ENCODE data around the gene POLH. TPM values are rescaled to one million over a fixed set of nuclear protein-coding genes. Genes with fewer than 3 reads are reported as not detected.
"Not testable (repeated sequence)": the region's sequence is repeated elsewhere in the genome, so short reads cannot be mapped to it uniquely, and the experiment has no call there.

POLH gene
- total RNA-seq, 1 experiment from 2014 or later: 27.3 TPM

DNA sequence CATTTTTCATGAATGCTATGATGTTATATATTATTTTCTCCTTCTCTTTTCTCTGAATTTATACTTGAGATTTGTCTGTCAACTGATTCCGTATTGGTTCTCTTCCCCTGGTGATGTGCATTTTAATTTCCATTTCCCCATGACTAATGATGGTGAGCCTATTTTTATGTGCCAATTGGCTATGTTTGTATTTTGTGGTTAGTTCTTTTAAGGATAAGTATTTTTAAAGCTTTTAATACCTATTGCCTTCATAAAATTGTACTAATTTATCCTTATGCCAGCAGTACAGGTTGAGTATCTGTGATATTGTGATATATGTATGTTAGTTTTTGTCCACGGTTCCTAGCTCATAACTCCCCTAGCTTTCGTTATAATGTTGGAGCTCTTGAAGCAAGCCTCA, 2.8 kb downstream of the POLH start:
- H3K4me1 ChIP-seq (replicated peaks): 0 out of 2 replicates have a peak, but pooled peaks cover 3% of the 10 kb centered on the region
- DNase-seq (ENCODE audit: low read depth in 1 of 2, low spot score in 2 of 2): no peak
- H3K27ac ChIP-seq: no peak overlapping the region
- no peaks in the 10 kb centered on the region for H3K27me3 ChIP-seq (replicated peaks)
- H3K4me3 ChIP-seq: no peak overlapping the region
- no peaks in the 10 kb centered on the region for H3K9me3 ChIP-seq (replicated peaks)
- H3K36me3 ChIP-seq: peaks cover 29% of the 10 kb centered on the region

DNA sequence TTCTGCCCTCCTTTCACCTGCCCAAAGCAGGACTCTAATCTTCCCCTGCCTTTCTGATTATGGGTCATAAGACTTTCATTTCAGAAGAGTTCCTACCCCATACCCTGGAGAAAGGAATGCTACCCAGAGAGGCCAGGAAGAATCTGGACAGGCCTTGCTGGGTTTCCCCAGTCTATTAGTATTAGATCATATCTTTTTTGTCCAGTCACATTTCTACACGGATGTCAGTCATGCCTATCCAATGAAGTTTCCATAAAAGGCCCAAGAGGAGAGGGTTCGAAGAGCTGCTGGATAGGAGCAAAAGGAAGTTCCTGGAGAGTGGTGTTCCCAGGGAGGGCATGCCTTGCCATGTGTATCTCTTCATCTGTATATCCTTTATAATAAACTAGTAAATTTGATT, 3.2 kb downstream of the POLH start:
- H3K27ac ChIP-seq: no peak overlapping the region
- 0 out of 2 replicates have a peak, but pooled peaks cover 3% of the 10 kb centered on the region for H3K4me1 ChIP-seq (replicated peaks)
- H3K9me3 ChIP-seq (replicated peaks): no peaks in the 10 kb centered on the region
- no peak for DNase-seq (ENCODE audit: low read depth in 1 of 2, low spot score in 2 of 2)
- H3K36me3 ChIP-seq: peaks cover 33% of the 10 kb centered on the region
- no peak overlapping the region for H3K4me3 ChIP-seq
- H3K27me3 ChIP-seq (replicated peaks): no peaks in the 10 kb centered on the region

DNA sequence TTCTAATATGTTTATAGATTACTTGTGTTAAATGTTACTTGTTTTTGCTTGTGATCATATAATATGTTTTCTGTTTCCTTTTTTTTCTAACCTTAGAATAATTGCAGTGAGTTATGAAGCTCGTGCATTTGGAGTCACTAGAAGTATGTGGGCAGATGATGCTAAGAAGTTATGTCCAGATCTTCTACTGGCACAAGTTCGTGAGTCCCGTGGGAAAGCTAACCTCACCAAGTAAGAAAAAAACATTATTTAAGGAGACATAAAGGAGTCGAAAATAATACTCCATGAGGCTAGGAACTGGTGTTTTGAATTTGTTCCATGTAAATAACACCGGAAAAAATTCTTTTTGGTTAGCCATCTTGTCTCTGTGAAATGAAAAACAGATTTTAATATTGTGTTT, 6.9 kb downstream of the POLH start:
- DNase-seq (ENCODE audit: low read depth in 1 of 2, low spot score in 2 of 2): no peak
- H3K4me3 ChIP-seq: no peak overlapping the region
- H3K27ac ChIP-seq: no peak overlapping the region
- peaks cover 68% of the 10 kb centered on the region for H3K36me3 ChIP-seq
- no peaks in the 10 kb centered on the region for H3K27me3 ChIP-seq (replicated peaks)
- H3K4me1 ChIP-seq (replicated peaks): 0 out of 2 replicates have a peak, but pooled peaks cover 3% of the 10 kb centered on the region
- no peaks in the 10 kb centered on the region for H3K9me3 ChIP-seq (replicated peaks)

DNA sequence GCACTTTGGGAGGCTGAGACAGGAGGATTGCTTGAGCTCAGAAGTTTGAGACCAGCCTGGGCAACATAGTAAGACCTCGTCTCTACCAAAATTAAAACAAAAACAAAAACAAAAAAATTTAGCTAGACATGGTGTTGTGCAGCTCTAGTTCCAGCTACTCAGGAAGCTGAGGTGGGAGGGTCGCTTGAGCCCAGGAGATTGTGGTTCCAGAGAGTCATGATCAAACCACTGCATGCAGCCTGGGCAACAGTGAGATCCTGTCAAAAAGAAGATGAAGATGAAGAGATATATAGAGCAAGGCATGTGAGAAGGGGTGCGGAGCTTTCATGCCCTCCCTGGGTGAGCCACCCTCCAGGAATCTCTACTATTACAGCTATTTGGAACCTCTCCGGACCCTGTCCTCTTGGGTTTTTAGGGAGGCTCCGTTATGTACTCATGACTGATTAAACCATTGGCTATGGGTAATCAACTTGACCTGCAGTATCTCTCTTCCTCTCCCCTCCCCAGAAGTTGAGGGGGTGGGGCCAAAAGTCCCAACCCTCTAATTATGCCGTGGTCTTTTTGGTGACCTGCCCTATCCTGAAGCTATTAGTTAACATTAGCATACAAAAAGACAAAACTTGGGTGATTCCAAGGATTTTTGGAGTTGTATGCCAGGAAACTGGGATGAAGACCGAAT, 9.0 kb downstream of the POLH start:
- Histone ChIP-seq H3K4me1 (replicated peaks) (no peaks in the 10 kb centered on the region), H3K36me3 (peaks cover 75% of the 10 kb centered on the region), H3K9me3 (replicated peaks) (no peaks in the 10 kb centered on the region), H3K4me3 (no peak overlapping the region), H3K27ac (no peak overlapping the region), H3K27me3 (replicated peaks) (no peaks in the 10 kb centered on the region)
- DNase-seq (ENCODE audit: low read depth in 1 of 2, low spot score in 2 of 2): no peak

DNA sequence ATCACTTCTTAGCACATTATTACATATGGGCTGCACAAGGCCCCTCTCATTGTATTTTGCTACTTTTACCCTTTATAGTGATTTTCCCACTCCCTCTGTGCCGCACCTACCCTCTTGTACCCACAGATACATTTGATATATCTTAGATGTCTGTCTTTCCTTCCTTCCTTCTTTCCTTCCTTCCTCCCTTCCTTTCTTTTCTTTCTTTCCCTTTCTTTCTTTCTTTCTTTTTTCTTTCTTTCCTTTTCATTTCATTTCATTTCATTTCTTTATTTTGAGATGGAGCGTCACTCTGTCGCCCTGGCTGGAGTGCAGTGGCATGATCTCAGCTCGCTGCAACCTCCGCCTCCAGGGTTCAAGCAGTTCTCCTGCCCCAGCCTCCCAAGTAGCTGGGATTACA, 12.2 kb downstream of the POLH start:
- Histone ChIP-seq H3K4me1 (replicated peaks) (no peaks in the 10 kb centered on the region), H3K4me3 (no peak overlapping the region), H3K27me3 (replicated peaks) (no peaks in the 10 kb centered on the region), H3K9me3 (replicated peaks) (no peaks in the 10 kb centered on the region), H3K27ac (no peak overlapping the region), H3K36me3 (peaks cover 87% of the 10 kb centered on the region)
- no peak for DNase-seq (ENCODE audit: low read depth in 1 of 2, low spot score in 2 of 2)

DNA sequence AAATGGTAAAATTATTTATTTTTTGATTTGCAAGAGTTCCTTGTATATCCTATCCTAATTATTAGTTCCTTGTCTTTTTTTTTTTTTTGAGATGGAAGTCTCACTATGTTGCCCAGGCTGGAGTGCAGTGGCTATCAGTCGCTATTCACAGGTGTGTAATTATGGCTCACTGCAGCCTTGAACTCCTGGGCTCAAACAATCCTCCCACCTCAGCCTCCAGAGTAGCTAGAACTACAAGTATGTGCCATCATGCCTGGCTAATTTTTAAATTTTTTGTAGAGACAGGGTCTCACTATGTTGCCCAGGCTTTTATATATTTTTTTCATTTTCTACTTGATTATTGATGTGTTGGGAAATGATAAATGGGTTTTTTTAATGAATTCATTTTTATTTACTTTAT, 13.6 kb downstream of the POLH start:
- not testable (repeated sequence) for H3K27me3 ChIP-seq (replicated peaks); DNase-seq (ENCODE audit: low read depth in 1 of 2, low spot score in 2 of 2); H3K4me3 ChIP-seq; H3K27ac ChIP-seq; H3K4me1 ChIP-seq (replicated peaks); H3K9me3 ChIP-seq (replicated peaks)
- peaks cover 77% of the 10 kb centered on the region for H3K36me3 ChIP-seq

DNA sequence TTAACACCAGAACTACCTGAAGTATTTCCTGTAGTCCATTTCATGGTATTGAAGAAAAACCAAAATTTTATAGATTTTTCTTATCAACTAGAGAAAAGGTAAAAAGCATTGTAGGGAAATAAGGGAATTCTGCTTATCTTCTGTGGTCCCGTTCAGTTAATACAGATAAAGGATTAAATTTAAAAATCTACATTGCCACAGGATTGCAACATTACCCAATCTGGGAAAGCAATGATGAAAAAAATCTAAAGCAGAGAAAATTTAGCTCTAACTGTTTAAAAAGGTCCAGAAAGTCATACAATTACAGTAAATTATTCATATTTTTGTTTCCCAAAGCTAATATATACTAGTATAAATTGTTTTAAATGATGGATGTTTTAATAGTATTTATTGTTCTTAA, 18.0 kb downstream of the POLH start:
- Histone ChIP-seq H3K9me3 (replicated peaks) (no peaks in the 10 kb centered on the region), H3K4me1 (replicated peaks) (no peaks in the 10 kb centered on the region), H3K4me3 (no peak overlapping the region), H3K27ac (no peak overlapping the region), H3K36me3 (peaks cover 68% of the 10 kb centered on the region), H3K27me3 (replicated peaks) (no peaks in the 10 kb centered on the region)
- no peak for DNase-seq (ENCODE audit: low read depth in 1 of 2, low spot score in 2 of 2)

DNA sequence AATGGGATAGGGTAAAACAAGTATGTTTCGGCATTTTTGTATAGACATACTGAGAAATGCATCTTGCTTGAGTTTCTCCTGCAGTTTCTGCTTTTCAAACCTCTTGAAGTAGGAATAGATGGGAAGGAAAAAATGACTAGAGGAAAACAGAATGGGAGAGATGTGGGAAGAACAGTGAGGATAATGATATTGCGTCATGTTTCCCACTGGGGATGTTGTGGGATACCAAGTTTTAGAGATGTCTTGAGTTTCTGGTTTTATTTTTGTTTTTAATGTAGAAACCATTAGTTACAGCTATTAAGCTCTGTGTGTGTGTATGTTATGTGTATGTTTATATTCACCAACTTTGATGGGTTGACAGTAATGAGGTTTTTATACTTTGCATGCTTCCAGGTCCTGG, 24.6 kb downstream of the POLH start:
- no peak overlapping the region for H3K27ac ChIP-seq
- DNase-seq (ENCODE audit: low read depth in 1 of 2, low spot score in 2 of 2): no peak
- peaks cover 81% of the 10 kb centered on the region for H3K36me3 ChIP-seq

DNA sequence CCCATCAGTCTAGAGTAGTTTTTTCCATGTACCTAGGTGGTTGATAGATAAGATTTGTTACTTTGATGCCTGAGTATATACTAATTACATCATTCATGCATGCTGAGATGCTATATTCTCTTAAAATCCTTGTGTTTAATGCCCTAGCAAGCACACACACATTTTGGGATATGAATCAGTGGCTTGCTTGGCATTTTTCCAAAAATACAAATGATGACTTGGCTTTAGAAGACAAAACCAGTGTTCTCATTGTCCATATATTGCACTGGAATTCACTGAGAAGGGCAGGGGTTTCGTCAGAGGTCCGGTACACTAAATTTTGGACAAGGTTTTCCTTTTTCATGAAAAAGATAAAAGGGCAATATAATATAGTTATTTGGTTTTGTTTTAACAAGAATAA, 28.2 kb downstream of the POLH start:
- no peak overlapping the region for H3K4me3 ChIP-seq
- DNase-seq (ENCODE audit: low read depth in 1 of 2, low spot score in 2 of 2): no peak
- no peaks in the 10 kb centered on the region for H3K4me1 ChIP-seq (replicated peaks)
- H3K36me3 ChIP-seq: peaks cover 84% of the 10 kb centered on the region
- no peaks in the 10 kb centered on the region for H3K9me3 ChIP-seq (replicated peaks)
- H3K27ac ChIP-seq: no peak overlapping the region
- no peaks in the 10 kb centered on the region for H3K27me3 ChIP-seq (replicated peaks)

More for the DNA sequence above, 24.6 kb downstream of the POLH start:
- Histone ChIP-seq H3K4me3 (no peak overlapping the region), H3K27me3 (replicated peaks) (no peaks in the 10 kb centered on the region), H3K4me1 (replicated peaks) (no peaks in the 10 kb centered on the region), H3K9me3 (replicated peaks) (no peaks in the 10 kb centered on the region)

DNA sequence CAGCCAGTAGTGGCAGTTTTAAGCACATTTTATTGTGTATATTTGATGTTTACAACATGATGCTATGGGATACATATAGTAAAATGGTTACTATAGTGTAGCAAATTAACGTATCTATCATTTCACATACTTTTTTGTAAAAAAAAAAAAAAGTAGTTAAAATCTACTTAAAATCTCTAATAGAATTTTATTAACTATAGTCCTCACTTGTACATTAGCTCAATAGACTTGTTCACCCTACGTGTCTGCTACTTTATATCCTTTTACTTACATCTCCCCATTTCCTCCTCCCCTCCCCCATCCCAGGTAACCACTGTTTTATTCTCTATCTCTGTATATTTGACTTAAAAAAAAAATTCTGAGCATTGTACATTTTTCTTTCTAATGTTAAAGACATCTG, 30.0 kb downstream of the POLH start:
- Histone ChIP-seq H3K9me3 (replicated peaks) (no peaks in the 10 kb centered on the region), H3K4me3 (no peak overlapping the region), H3K27me3 (replicated peaks) (no peaks in the 10 kb centered on the region), H3K27ac (no peak overlapping the region), H3K4me1 (replicated peaks) (no peaks in the 10 kb centered on the region), H3K36me3 (peaks cover 90% of the 10 kb centered on the region)
- no peak for DNase-seq (ENCODE audit: low read depth in 1 of 2, low spot score in 2 of 2)

DNA sequence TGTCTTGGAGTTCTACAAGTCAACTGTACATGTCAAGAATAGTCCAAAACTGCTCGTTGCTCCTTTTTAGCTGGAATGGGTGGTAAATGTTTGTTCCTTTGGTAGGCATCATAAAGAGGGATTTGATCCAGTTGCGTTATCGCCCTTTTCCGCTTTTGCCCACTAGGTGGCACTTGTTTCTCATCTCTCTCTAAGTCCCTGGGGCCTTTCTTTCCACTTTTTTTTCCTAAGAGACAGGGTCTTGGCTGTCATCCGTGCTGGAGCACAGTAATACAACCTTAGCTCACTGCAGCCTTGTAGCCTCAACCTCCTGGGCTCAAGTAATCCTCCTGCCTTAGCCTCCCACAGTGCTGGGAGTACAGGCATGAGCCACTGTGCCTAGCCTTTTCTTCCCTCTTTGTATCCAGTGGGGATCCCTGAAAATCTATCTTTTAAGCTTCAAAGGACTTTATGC, 32.4 kb downstream of the POLH start:
- H3K9me3 ChIP-seq (replicated peaks): no peaks in the 10 kb centered on the region
- H3K36me3 ChIP-seq: peaks cover 92% of the 10 kb centered on the region
- H3K4me1 ChIP-seq (replicated peaks): peaks cover 3% of the 10 kb centered on the region; the same call in 1 of the 2 replicates
- no peak overlapping the region for H3K4me3 ChIP-seq
- no peak overlapping the region for H3K27ac ChIP-seq
- peak; percentile 60 to 73 for DNase-seq (ENCODE audit: low read depth in 1 of 2, low spot score in 2 of 2)
- no peaks in the 10 kb centered on the region for H3K27me3 ChIP-seq (replicated peaks)

DNA sequence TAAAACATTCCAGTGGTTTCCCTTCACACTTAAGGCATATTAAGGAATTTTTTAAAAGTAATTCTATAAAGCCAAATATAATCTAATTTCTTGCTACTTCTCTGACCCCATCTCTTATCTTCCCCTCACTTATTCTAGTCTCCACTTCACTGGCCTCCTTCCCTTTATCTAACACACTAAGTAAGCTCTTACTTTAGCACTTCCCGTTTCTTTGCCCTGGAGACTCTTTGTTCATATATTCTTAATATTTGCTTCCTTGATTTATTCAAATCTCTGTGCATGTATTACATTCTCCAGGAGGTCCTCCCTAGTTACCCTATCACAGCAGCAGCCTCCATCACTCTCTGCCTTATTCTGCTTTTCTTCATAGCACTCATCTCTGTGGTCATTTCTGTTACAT, 32.8 kb downstream of the POLH start:
- peaks cover 4% of the 10 kb centered on the region; the same call in 1 of the 2 replicates for H3K4me1 ChIP-seq (replicated peaks)
- no peaks in the 10 kb centered on the region for H3K27me3 ChIP-seq (replicated peaks)
- peaks cover 92% of the 10 kb centered on the region for H3K36me3 ChIP-seq
- no peaks in the 10 kb centered on the region for H3K9me3 ChIP-seq (replicated peaks)
- no peak overlapping the region for H3K4me3 ChIP-seq
- H3K27ac ChIP-seq: no peak overlapping the region
- no peak for DNase-seq (ENCODE audit: low read depth in 1 of 2, low spot score in 2 of 2)

DNA sequence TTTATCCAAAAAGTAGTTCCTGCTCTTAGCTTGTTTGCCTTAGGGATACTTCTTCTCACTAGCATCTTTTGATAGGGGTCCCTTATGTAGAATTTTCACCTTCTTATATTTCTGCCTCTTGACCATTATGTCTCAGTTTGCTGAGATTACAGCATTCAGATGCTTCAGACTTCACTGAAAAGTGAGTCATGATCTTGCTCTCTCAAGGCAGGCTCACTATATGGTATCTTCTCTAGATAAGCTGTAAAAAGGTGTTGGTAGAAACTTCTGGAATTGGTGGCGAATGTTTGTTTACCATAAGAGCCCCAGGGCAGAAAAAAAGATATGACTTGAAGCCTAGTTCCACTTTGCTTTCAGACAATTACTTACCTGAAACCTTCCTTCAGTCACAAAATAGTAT, 33.4 kb downstream of the POLH start:
- no peak overlapping the region for H3K4me3 ChIP-seq
- peaks cover 92% of the 10 kb centered on the region for H3K36me3 ChIP-seq
- no peak for DNase-seq (ENCODE audit: low read depth in 1 of 2, low spot score in 2 of 2)
- H3K9me3 ChIP-seq (replicated peaks): no peaks in the 10 kb centered on the region
- peaks cover 4% of the 10 kb centered on the region; the same call in 1 of the 2 replicates for H3K4me1 ChIP-seq (replicated peaks)
- H3K27me3 ChIP-seq (replicated peaks): no peaks in the 10 kb centered on the region
- no peak overlapping the region for H3K27ac ChIP-seq

DNA sequence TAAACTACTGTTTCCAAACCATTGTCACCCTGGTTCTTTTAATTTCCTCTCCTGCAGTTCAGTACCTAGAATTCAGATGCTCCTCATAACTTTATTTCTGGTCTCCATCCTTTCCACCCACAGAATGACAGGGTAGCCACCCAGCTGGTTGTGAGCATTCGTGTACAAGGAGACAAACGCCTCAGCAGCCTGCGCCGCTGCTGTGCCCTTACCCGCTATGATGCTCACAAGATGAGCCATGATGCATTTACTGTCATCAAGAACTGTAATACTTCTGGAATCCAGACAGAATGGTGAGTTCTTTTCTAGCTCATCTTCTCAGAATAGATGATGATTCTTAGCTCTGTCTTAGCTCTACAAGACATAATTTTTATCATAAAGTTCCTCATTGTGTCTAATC, 34.4 kb downstream of the POLH start:
- Histone ChIP-seq H3K27me3 (replicated peaks) (no peaks in the 10 kb centered on the region), H3K9me3 (replicated peaks) (no peaks in the 10 kb centered on the region), H3K4me1 (replicated peaks) (peaks cover 4% of the 10 kb centered on the region; the same call in 1 of the 2 replicates), H3K36me3 (peaks cover 94% of the 10 kb centered on the region), H3K27ac (no peak overlapping the region), H3K4me3 (no peak overlapping the region)
- DNase-seq (ENCODE audit: low read depth in 1 of 2, low spot score in 2 of 2): no peak

Data from SJSA1 (cell line).